Thyroid gland (tissue), 4 donors: ENCODE results near the gene KRTAP24-1.

ENCODE experiments used
- POLR2A ChIP-seq, 2 donors: fragments of 450-650 bp; IDR thresholded peaks; one replicate each; pipeline ENCODE4 v1.6.1; 2017; ENCODE audit warnings: antibody characterized with exemption in 2 of 2, mild to moderate bottlenecking in 2 of 2, moderate library complexity in 1 of 2
- TF ChIP-seq, protein P1 (sequence below), 6 experiments: fragments of 200-600 bp in 3 of 6; fragments of 450-650 bp in 3 of 6; sonication (generic) in 3 of 6; IDR thresholded peaks; one replicate each; pipeline ENCODE4 v1.5.1; 2016 to 2019; ENCODE audit warnings: antibody characterized with exemption in 6 of 6, mild to moderate bottlenecking in 2 of 6, inconsistent platforms in 1 of 6, moderate library complexity in 1 of 6

DNA sequence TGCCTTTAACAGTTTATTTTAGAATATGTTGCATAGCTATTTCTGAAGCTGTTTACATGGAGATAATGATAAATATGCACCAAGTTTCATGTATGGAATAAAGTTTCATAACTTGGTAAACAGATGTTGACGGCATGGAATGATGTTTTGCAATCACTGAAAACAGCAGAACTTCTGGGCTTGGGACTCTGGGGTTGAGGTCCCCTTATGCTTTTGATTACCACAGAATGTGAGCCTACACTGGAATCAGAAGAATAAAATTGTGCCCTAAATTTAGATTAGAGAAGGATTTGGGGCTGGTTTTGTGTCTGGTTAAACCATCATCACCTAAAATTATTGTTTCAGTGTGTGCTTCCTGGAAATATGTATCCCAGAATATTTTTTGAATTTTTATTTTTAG lies 11.1 kb downstream of the KRTAP24-1 start:
- TF ChIP-seq, protein P1, sequence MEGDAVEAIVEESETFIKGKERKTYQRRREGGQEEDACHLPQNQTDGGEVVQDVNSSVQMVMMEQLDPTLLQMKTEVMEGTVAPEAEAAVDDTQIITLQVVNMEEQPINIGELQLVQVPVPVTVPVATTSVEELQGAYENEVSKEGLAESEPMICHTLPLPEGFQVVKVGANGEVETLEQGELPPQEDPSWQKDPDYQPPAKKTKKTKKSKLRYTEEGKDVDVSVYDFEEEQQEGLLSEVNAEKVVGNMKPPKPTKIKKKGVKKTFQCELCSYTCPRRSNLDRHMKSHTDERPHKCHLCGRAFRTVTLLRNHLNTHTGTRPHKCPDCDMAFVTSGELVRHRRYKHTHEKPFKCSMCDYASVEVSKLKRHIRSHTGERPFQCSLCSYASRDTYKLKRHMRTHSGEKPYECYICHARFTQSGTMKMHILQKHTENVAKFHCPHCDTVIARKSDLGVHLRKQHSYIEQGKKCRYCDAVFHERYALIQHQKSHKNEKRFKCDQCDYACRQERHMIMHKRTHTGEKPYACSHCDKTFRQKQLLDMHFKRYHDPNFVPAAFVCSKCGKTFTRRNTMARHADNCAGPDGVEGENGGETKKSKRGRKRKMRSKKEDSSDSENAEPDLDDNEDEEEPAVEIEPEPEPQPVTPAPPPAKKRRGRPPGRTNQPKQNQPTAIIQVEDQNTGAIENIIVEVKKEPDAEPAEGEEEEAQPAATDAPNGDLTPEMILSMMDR (IDR thresholded peaks at IDR 0.05), result no peak
- TF ChIP-seq POLR2A (IDR thresholded peaks at IDR 0.05), result no peak
